SK-N-SH treated with all-trans-retinoic acid at 6 μM for 48 hours (cell line): ENCODE measurements around the gene HAAO.

Experiments used
- ARNTL ChIP-seq: fragments of 450-650 bp; formaldehyde crosslinking; IDR thresholded peaks from 2 replicates; pipeline ENCODE4 v1.5.0; 2020; ENCODE audit warnings: low read depth, mild to moderate bottlenecking, moderate library complexity, borderline replicate concordance
- GLIS3 ChIP-seq: fragments of 250-450 bp; sonication (Bioruptor Pico); IDR thresholded peaks from 2 replicates; pipeline ENCODE4 v1.5.0; 2020; ENCODE audit warnings: mild to moderate bottlenecking, moderate library complexity
- OSR1 ChIP-seq: fragments of 250-450 bp; sonication (Bioruptor Pico); IDR thresholded peaks from 2 replicates; pipeline ENCODE4 v1.8.0; 2022; ENCODE audit warnings: moderate library complexity, mild to moderate bottlenecking, inconsistent platforms
- PPARA ChIP-seq: fragments of 250-450 bp; sonication (Bioruptor Pico); IDR thresholded peaks from 2 replicates; pipeline ENCODE4 v1.5.0; 2020; ENCODE audit warnings: mild to moderate bottlenecking, borderline replicate concordance
- ZC3H10 ChIP-seq: fragments of 250-450 bp; sonication (Bioruptor Pico); IDR thresholded peaks from 2 replicates; pipeline ENCODE4 v1.5.1; 2021; ENCODE audit warnings: mild to moderate bottlenecking, moderate library complexity
- ZFP3 ChIP-seq: fragments of 250-450 bp; sonication (Bioruptor Pico); IDR thresholded peaks from 2 replicates; pipeline ENCODE4 v1.5.0; 2020; ENCODE audit warnings: mild to moderate bottlenecking, moderate library complexity
- ZFP30 ChIP-seq: fragments of 450-650 bp; formaldehyde crosslinking; IDR thresholded peaks from 2 replicates; pipeline ENCODE4 v1.5.0; 2022; ENCODE audit warnings: mild to moderate bottlenecking, moderate library complexity
- ZNF8 ChIP-seq: fragments of 450-650 bp; formaldehyde crosslinking; IDR thresholded peaks from 2 replicates; pipeline ENCODE4 v1.5.0; 2020; ENCODE audit warnings: mild to moderate bottlenecking, moderate library complexity
- TF ChIP-seq, protein P1 (sequence below): fragments of 250-450 bp; sonication (Bioruptor Pico); IDR thresholded peaks from 2 replicates; pipeline ENCODE4 v1.8.0; 2020; ENCODE audit warnings: mild to moderate bottlenecking, moderate library complexity, borderline replicate concordance
- TF ChIP-seq, protein P2 (sequence below): fragments of 250-450 bp; sonication (Bioruptor Pico); IDR thresholded peaks from 2 replicates; pipeline ENCODE4 v1.5.1; 2020; ENCODE audit warnings: low read depth, mild to moderate bottlenecking, moderate library complexity

DNA sequence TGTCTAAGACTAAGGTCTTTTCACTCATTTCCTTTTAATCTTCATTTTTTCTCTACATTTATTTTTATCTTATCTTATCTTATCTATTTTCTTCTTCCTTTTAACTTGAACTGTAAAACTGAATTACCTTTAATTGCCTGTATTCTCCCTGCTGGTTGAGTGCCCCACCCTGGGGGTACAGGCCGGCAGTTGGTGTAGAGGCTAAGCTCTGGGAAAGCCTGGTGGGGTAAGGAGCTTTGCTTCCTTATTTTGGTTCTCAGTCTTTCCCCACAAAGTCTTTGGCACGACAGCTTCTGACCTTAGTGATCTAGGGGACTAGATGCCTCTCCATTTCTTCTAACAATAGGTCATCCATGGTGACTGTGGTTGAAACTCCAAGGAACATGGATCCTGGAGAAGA is 26.8 kb upstream of the HAAO start:
- TF ChIP-seq, protein P1, sequence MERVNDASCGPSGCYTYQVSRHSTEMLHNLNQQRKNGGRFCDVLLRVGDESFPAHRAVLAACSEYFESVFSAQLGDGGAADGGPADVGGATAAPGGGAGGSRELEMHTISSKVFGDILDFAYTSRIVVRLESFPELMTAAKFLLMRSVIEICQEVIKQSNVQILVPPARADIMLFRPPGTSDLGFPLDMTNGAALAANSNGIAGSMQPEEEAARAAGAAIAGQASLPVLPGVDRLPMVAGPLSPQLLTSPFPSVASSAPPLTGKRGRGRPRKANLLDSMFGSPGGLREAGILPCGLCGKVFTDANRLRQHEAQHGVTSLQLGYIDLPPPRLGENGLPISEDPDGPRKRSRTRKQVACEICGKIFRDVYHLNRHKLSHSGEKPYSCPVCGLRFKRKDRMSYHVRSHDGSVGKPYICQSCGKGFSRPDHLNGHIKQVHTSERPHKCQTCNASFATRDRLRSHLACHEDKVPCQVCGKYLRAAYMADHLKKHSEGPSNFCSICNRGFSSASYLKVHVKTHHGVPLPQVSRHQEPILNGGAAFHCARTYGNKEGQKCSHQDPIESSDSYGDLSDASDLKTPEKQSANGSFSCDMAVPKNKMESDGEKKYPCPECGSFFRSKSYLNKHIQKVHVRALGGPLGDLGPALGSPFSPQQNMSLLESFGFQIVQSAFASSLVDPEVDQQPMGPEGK (CRISPR knock-in tag) = no peak
- TF ChIP-seq ARNTL (CRISPR knock-in tag) = no peak
- no peak for TF ChIP-seq ZFP30 (CRISPR knock-in tag)
- TF ChIP-seq ZC3H10 (CRISPR knock-in tag) = no peak
- no peak for TF ChIP-seq ZFP3 (CRISPR knock-in tag)
- no peak for TF ChIP-seq OSR1 (CRISPR knock-in tag)
- TF ChIP-seq GLIS3 = no peak
- TF ChIP-seq PPARA (CRISPR knock-in tag) = no peak
- no peak for TF ChIP-seq ZNF8 (CRISPR knock-in tag)
- TF ChIP-seq, protein P2, sequence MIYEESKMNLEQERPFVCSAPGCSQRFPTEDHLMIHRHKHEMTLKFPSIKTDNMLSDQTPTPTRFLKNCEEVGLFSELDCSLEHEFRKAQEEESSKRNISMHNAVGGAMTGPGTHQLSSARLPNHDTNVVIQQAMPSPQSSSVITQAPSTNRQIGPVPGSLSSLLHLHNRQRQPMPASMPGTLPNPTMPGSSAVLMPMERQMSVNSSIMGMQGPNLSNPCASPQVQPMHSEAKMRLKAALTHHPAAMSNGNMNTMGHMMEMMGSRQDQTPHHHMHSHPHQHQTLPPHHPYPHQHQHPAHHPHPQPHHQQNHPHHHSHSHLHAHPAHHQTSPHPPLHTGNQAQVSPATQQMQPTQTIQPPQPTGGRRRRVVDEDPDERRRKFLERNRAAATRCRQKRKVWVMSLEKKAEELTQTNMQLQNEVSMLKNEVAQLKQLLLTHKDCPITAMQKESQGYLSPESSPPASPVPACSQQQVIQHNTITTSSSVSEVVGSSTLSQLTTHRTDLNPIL = no peak
